WTC11 (cell line): Measurements from ENCODE around the gene TMEM147. TPM values are rescaled to one million over a fixed set of nuclear protein-coding genes. Genes with fewer than 3 reads are reported as not detected.

ENCODE experiments used
- AR ChIP-seq: fragments of 250-450 bp; sonication (Bioruptor Pico); IDR thresholded peaks from 2 replicates; pipeline ENCODE4 v1.9.0; 2021; ENCODE audit warnings: mild to moderate bottlenecking
- ERG ChIP-seq: fragments of 250-450 bp; sonication (Bioruptor Pico); IDR thresholded peaks from 2 replicates; pipeline ENCODE4 v1.8.0; 2021; ENCODE audit warnings: mild to moderate bottlenecking
- FOXP1 ChIP-seq: sonication (generic); formaldehyde crosslinking; IDR thresholded peaks from 2 replicates; pipeline ENCODE4 v1.8.0; 2022; ENCODE audit warnings: missing genetic modification reagents, mild to moderate bottlenecking, moderate library complexity, borderline replicate concordance
- FOXP4 ChIP-seq: sonication (generic); formaldehyde crosslinking; IDR thresholded peaks from 2 replicates; pipeline ENCODE4 v1.8.0; 2022; ENCODE audit warnings: mild to moderate bottlenecking, missing genetic modification reagents
- GTF2I ChIP-seq: fragments of 250-450 bp; sonication (Bioruptor Pico); conservative IDR thresholded peaks from 2 replicates; pipeline ENCODE4 v1.4.0; 2021; ENCODE audit warnings: mild to moderate bottlenecking
- HMGXB4 ChIP-seq: sonication (generic); formaldehyde crosslinking; IDR thresholded peaks from 2 replicates; pipeline ENCODE4 v1.8.1; 2023; ENCODE audit warnings: mild to moderate bottlenecking, moderate library complexity, missing genetic modification reagents
- MAX ChIP-seq: sonication (generic); formaldehyde crosslinking; IDR thresholded peaks from 2 replicates; pipeline ENCODE4 v1.8.0; 2022; ENCODE audit warnings: mild to moderate bottlenecking, missing genetic modification reagents
- SMAD4 ChIP-seq: sonication (generic); formaldehyde crosslinking; IDR thresholded peaks from 2 replicates; pipeline ENCODE4 v1.8.0; 2022; ENCODE audit warnings: mild to moderate bottlenecking, missing genetic modification reagents
- SP1 ChIP-seq: sonication (generic); formaldehyde crosslinking; conservative IDR thresholded peaks from 2 replicates; pipeline ENCODE4 v1.8.1; 2022; ENCODE audit warnings: missing genetic modification reagents
- TEAD1 ChIP-seq: sonication (generic); formaldehyde crosslinking; IDR thresholded peaks from 2 replicates; pipeline ENCODE4 v1.8.0; 2022; ENCODE audit warnings: mild to moderate bottlenecking, missing genetic modification reagents
- ZNF263 ChIP-seq: sonication (generic); formaldehyde crosslinking; IDR thresholded peaks from 2 replicates; pipeline ENCODE4 v1.8.1; 2022; ENCODE audit warnings: low read depth, mild to moderate bottlenecking, moderate library complexity, missing genetic modification reagents
- ZSCAN18 ChIP-seq: fragments of 250-450 bp; sonication (Bioruptor Pico); IDR thresholded peaks from 2 replicates; pipeline ENCODE4 v2.1.2; 2022; ENCODE audit warnings: mild to moderate bottlenecking, moderate library complexity
- total RNA-seq: library from RNA; stranded (reverse); gene quantifications from 3 replicates; pipeline ENCODE4 v1.2.3, GENCODE V29; 2021
- TF ChIP-seq, protein P1 (sequence below): sonication (generic); formaldehyde crosslinking; IDR thresholded peaks from 2 replicates; pipeline ENCODE4 v1.8.0; 2023; ENCODE audit warnings: missing genetic modification reagents, mild to moderate bottlenecking, borderline replicate concordance
- TF ChIP-seq, protein P2 (sequence below): sonication (generic); formaldehyde crosslinking; IDR thresholded peaks from 2 replicates; pipeline ENCODE4 v1.8.0; 2023; ENCODE audit warnings: mild to moderate bottlenecking, missing genetic modification reagents

TMEM147 gene
- total RNA-seq, 1 experiment from 2014 or later: 135 TPM

GRCh38 chr19:35557539-35558399 lies 12.3 kb downstream of the TMEM147 start (continued):
- TF ChIP-seq ERG (CRISPR knock-in tag) (no peak), GTF2I (CRISPR knock-in tag) (no peak), SP1 (CRISPR knock-in tag) (peak; percentile 86), SMAD4 (CRISPR knock-in tag) (0 out of 2 replicates have a peak, but pooled peaks have one; percentile 28), MAX (CRISPR knock-in tag) (peak; percentile 95), FOXP1 (peak; percentile 80; the same call in 1 of the 2 replicates), AR (no peak), ZSCAN18 (no peak), FOXP4 (CRISPR knock-in tag) (0 out of 2 replicates have a peak, but pooled peaks have one; percentile 71), HMGXB4 (CRISPR knock-in tag) (peak; percentile 27; the same call in 1 of the 2 replicates), TEAD1 (CRISPR knock-in tag) (peak; percentile 21; the same call in 1 of the 2 replicates), ZNF263 (CRISPR knock-in tag) (peak; percentile 91; the same call in 1 of the 2 replicates)
- TF ChIP-seq, protein P1, sequence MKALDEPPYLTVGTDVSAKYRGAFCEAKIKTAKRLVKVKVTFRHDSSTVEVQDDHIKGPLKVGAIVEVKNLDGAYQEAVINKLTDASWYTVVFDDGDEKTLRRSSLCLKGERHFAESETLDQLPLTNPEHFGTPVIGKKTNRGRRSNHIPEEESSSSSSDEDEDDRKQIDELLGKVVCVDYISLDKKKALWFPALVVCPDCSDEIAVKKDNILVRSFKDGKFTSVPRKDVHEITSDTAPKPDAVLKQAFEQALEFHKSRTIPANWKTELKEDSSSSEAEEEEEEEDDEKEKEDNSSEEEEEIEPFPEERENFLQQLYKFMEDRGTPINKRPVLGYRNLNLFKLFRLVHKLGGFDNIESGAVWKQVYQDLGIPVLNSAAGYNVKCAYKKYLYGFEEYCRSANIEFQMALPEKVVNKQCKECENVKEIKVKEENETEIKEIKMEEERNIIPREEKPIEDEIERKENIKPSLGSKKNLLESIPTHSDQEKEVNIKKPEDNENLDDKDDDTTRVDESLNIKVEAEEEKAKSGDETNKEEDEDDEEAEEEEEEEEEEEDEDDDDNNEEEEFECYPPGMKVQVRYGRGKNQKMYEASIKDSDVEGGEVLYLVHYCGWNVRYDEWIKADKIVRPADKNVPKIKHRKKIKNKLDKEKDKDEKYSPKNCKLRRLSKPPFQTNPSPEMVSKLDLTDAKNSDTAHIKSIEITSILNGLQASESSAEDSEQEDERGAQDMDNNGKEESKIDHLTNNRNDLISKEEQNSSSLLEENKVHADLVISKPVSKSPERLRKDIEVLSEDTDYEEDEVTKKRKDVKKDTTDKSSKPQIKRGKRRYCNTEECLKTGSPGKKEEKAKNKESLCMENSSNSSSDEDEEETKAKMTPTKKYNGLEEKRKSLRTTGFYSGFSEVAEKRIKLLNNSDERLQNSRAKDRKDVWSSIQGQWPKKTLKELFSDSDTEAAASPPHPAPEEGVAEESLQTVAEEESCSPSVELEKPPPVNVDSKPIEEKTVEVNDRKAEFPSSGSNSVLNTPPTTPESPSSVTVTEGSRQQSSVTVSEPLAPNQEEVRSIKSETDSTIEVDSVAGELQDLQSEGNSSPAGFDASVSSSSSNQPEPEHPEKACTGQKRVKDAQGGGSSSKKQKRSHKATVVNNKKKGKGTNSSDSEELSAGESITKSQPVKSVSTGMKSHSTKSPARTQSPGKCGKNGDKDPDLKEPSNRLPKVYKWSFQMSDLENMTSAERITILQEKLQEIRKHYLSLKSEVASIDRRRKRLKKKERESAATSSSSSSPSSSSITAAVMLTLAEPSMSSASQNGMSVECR (CRISPR knock-in tag): peak; percentile 81; the same call in 1 of the 2 replicates
- TF ChIP-seq, protein P2, sequence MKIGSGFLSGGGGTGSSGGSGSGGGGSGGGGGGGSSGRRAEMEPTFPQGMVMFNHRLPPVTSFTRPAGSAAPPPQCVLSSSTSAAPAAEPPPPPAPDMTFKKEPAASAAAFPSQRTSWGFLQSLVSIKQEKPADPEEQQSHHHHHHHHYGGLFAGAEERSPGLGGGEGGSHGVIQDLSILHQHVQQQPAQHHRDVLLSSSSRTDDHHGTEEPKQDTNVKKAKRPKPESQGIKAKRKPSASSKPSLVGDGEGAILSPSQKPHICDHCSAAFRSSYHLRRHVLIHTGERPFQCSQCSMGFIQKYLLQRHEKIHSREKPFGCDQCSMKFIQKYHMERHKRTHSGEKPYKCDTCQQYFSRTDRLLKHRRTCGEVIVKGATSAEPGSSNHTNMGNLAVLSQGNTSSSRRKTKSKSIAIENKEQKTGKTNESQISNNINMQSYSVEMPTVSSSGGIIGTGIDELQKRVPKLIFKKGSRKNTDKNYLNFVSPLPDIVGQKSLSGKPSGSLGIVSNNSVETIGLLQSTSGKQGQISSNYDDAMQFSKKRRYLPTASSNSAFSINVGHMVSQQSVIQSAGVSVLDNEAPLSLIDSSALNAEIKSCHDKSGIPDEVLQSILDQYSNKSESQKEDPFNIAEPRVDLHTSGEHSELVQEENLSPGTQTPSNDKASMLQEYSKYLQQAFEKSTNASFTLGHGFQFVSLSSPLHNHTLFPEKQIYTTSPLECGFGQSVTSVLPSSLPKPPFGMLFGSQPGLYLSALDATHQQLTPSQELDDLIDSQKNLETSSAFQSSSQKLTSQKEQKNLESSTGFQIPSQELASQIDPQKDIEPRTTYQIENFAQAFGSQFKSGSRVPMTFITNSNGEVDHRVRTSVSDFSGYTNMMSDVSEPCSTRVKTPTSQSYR (CRISPR knock-in tag): no peak
